ENCODE measurements around the gene CBR1.

Gene CBR1

GRCh38 chr21:36041910-36042309 lies 27.9 kb upstream of the CBR1 start:
- Histone ChIP-seq H3K4me3 (ENCODE audit: low read length) (no peak overlapping the region), H3K79me2 (ENCODE audit: low read length) (no peaks in the 10 kb centered on the region), H3K9me2 (replicated peaks; ENCODE audit: insufficient read depth, low read length) (no peaks in the 10 kb centered on the region), H3K36me3 (replicated peaks; ENCODE audit: insufficient read depth, low read length) (peaks cover 6% of the 10 kb centered on the region; the same call in 1 of the 2 replicates), H3K9ac (ENCODE audit: low read length) (no peak overlapping the region), H3K4me1 (ENCODE audit: low read length) (peaks cover 16% of the 10 kb centered on the region), H3K9me3 (replicated peaks; ENCODE audit: insufficient read depth, low read length) (no peaks in the 10 kb centered on the region), H3K27me3 (replicated peaks; ENCODE audit: insufficient read depth, low read length) (no peaks in the 10 kb centered on the region), H3F3A (ENCODE audit: insufficient read depth, low read length) (peaks cover 7% of the 10 kb centered on the region; the same call in 1 of the 2 replicates), H2AFZ (ENCODE audit: low read length) (no peak overlapping the region), H3K27ac (ENCODE audit: low read length) (no peak overlapping the region), H3K4me2 (ENCODE audit: low read depth, low read length) (no peak overlapping the region), H4K20me1 (ENCODE audit: insufficient read depth, low read length) (no peaks in the 10 kb centered on the region)
- no peak for DNase-seq
- TF ChIP-seq EZH2 (optimal IDR thresholded peaks at IDR 0.05; ENCODE audit: low read depth, low read length), result no peak
- TF ChIP-seq CTCF (IDR thresholded peaks at IDR 0.05; ENCODE audit: low read length), result no peak
- TF ChIP-seq EZH2phosphoT487 (IDR thresholded peaks at IDR 0.05; ENCODE audit: low read length), result no peak

- Histone ChIP-seq H3K36me3 (replicated peaks; ENCODE audit: insufficient read depth, low read length) (peaks cover 6% of the 10 kb centered on the region; the same call in 1 of the 2 replicates), H3K79me2 (ENCODE audit: low read length) (no peaks in the 10 kb centered on the region), H3K9me3 (replicated peaks; ENCODE audit: insufficient read depth, low read length) (no peaks in the 10 kb centered on the region), H3F3A (ENCODE audit: insufficient read depth, low read length) (peaks cover 5% of the 10 kb centered on the region; the same call in 1 of the 2 replicates), H3K4me1 (ENCODE audit: low read length) (peaks cover 8% of the 10 kb centered on the region), H3K27ac (ENCODE audit: low read length) (no peak overlapping the region), H2AFZ (ENCODE audit: low read length) (no peak overlapping the region), H3K4me3 (ENCODE audit: low read length) (no peak overlapping the region), H3K4me2 (ENCODE audit: low read depth, low read length) (no peak overlapping the region), H3K9me2 (replicated peaks; ENCODE audit: insufficient read depth, low read length) (no peaks in the 10 kb centered on the region), H4K20me1 (ENCODE audit: insufficient read depth, low read length) (no peaks in the 10 kb centered on the region), H3K9ac (ENCODE audit: low read length) (no peak overlapping the region), H3K27me3 (replicated peaks; ENCODE audit: insufficient read depth, low read length) (no peaks in the 10 kb centered on the region)
- DNase-seq, result no peak
- TF ChIP-seq CTCF (IDR thresholded peaks at IDR 0.05; ENCODE audit: low read length), result no peak
- no peak for TF ChIP-seq EZH2 (optimal IDR thresholded peaks at IDR 0.05; ENCODE audit: low read depth, low read length)
Observed at GRCh38 chr21:36044056-36044455, 25.8 kb upstream of the CBR1 start.

GRCh38 chr21:36045993-36046392 lies 23.8 kb upstream of the CBR1 start:
- no peaks in the 10 kb centered on the region for H3K79me2 ChIP-seq (ENCODE audit: low read length)
- no peaks in the 10 kb centered on the region for H3K9me3 ChIP-seq (replicated peaks; ENCODE audit: insufficient read depth, low read length)
- no peaks in the 10 kb centered on the region for H3K27me3 ChIP-seq (replicated peaks; ENCODE audit: insufficient read depth, low read length)
- TF ChIP-seq EZH2phosphoT487 (IDR thresholded peaks at IDR 0.05; ENCODE audit: low read length), result no peak
- TF ChIP-seq CTCF (IDR thresholded peaks at IDR 0.05; ENCODE audit: low read length), result no peak
- no peak for TF ChIP-seq EZH2 (optimal IDR thresholded peaks at IDR 0.05; ENCODE audit: low read depth, low read length)
- no peaks in the 10 kb centered on the region for H3K4me1 ChIP-seq (ENCODE audit: low read length)
- H3K4me2 ChIP-seq (ENCODE audit: low read depth, low read length), result no peak overlapping the region
- no peak overlapping the region for H2AFZ ChIP-seq (ENCODE audit: low read length)
- no peaks in the 10 kb centered on the region for H4K20me1 ChIP-seq (ENCODE audit: insufficient read depth, low read length)
- peaks cover 6% of the 10 kb centered on the region; the same call in 1 of the 2 replicates for H3K36me3 ChIP-seq (replicated peaks; ENCODE audit: insufficient read depth, low read length)
- no peak for DNase-seq
- H3K9ac ChIP-seq (ENCODE audit: low read length), result no peak overlapping the region
- no peak overlapping the region for H3K4me3 ChIP-seq (ENCODE audit: low read length)
- H3F3A ChIP-seq (ENCODE audit: insufficient read depth, low read length), result no peaks in the 10 kb centered on the region
- no peak overlapping the region for H3K27ac ChIP-seq (ENCODE audit: low read length)
- no peaks in the 10 kb centered on the region for H3K9me2 ChIP-seq (replicated peaks; ENCODE audit: insufficient read depth, low read length)

All from MM.1S (cell line).